Measurements from ENCODE around the gene GBP6. TPM values are rescaled to one million over a fixed set of nuclear protein-coding genes. Genes with fewer than 3 reads are reported as not detected.
"Not testable (repeated sequence)": the region's sequence is repeated elsewhere in the genome, so short reads cannot be mapped to it uniquely, and the experiment has no call there.

Gene GBP6
- polyA plus RNA-seq, 1 experiment = not detected

DNA sequence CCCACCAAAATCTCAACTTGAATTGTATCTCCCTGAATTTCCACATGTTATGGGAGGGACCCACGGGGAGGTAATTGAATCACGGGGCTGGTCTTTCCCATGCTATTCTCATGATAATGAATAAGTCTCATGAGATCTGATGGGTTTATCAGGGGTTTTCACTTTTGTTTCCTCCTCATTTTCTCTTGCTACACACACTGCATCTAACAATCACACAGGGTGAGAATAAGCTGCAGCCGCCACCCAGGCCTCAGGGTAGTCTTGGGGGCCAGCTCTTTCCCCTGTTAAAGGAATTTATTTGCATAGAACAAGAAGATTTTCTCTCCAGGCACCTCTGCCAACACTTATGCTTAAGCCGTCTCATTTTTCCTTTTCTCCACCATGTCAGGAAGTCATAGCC lies 26.0 kb upstream of the GBP6 start:
- H3K36me3 ChIP-seq (ENCODE audit: control insufficient read depth, insufficient read depth, low read length) = no peaks in the 10 kb centered on the region
- no peak overlapping the region for H3K4me3 ChIP-seq (ENCODE audit: low read depth, low read length)
- POLR2A ChIA-PET = no interaction called here
- DNase-seq (ENCODE audit: low read depth) = no peak
- no peaks in the 10 kb centered on the region for H3K27me3 ChIP-seq (ENCODE audit: control insufficient read depth, insufficient read depth, low read length)
- CTCF ChIA-PET = no interaction called here
- TF ChIP-seq CTCF (IDR thresholded peaks at IDR 0.05; ENCODE audit: insufficient read depth, low read depth, low read length) = no peak

DNA sequence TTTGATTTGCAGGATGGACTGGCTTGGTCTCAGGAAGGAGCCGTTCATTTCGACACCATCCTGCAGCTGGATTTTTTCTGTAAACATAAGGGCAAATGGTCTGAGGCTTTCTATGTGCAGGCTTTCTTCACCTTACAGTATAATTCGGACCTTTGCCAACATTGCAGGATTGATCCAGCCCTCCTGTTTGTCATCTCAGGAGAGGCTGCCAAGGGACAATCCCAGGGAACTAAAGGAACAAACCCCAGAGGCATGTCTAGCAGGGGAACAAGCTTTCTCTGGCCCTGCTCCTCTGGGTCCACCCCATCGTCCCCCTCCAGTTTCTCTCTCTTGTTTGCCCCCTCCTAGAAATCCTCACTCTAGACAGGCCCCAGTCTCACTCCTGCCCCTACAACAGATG lies 24.8 kb upstream of the GBP6 start:
- Histone ChIP-seq H3K36me3 (ENCODE audit: control insufficient read depth, insufficient read depth, low read length) (no peaks in the 10 kb centered on the region), H3K4me3 (ENCODE audit: low read depth, low read length) (no peak overlapping the region), H3K27me3 (ENCODE audit: control insufficient read depth, insufficient read depth, low read length) (no peaks in the 10 kb centered on the region)
- CTCF ChIA-PET = no interaction called here
- no peak for DNase-seq (ENCODE audit: low read depth)
- no peak for TF ChIP-seq CTCF (IDR thresholded peaks at IDR 0.05; ENCODE audit: insufficient read depth, low read depth, low read length)
- POLR2A ChIA-PET = no interaction called here

DNA sequence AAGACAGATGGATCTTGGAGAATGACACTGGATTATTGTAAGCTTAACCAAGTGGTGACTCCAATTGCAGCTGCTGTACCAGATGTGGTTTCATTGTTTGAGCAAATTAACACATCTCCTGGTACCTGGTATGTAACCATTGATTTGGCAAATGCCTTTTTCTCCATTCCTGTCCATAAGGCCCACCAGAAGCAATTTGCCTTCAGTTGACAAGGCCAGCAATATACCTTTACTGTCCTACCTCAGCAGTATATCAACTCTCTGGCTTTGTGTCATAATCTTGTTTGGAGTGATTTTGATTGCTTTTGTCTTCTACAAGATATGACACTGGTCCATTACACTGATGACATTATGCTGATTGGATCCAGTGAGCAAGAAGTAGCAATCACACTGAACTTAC lies 18.4 kb upstream of the GBP6 start:
- POLR2A ChIA-PET; H3K4me3 ChIP-seq (ENCODE audit: low read depth, low read length); DNase-seq (ENCODE audit: low read depth); H3K27me3 ChIP-seq (ENCODE audit: control insufficient read depth, insufficient read depth, low read length); CTCF ChIA-PET; H3K36me3 ChIP-seq (ENCODE audit: control insufficient read depth, insufficient read depth, low read length): not testable (repeated sequence)

- POLR2A ChIA-PET = no interaction called here
- no peak for DNase-seq (ENCODE audit: low read depth)
- no peaks in the 10 kb centered on the region for H3K27me3 ChIP-seq (ENCODE audit: control insufficient read depth, insufficient read depth, low read length)
- H3K36me3 ChIP-seq (ENCODE audit: control insufficient read depth, insufficient read depth, low read length) = no peaks in the 10 kb centered on the region
- TF ChIP-seq CTCF (IDR thresholded peaks at IDR 0.05; ENCODE audit: insufficient read depth, low read depth, low read length) = no peak
- H3K4me3 ChIP-seq (ENCODE audit: low read depth, low read length) = no peak overlapping the region
- CTCF ChIA-PET = no interaction called here
Observed at GRCh38 chr1:89347296-89347695, 16.6 kb upstream of the GBP6 start.

- no peak for TF ChIP-seq CTCF (IDR thresholded peaks at IDR 0.05; ENCODE audit: insufficient read depth, low read depth, low read length)
- Histone ChIP-seq H3K27me3 (ENCODE audit: control insufficient read depth, insufficient read depth, low read length) (no peaks in the 10 kb centered on the region), H3K4me3 (ENCODE audit: low read depth, low read length) (no peak overlapping the region), H3K36me3 (ENCODE audit: control insufficient read depth, insufficient read depth, low read length) (no peaks in the 10 kb centered on the region)
- ChIA-PET POLR2A (no interaction called here), CTCF (no interaction called here)
- no peak for DNase-seq (ENCODE audit: low read depth)
Observed at GRCh38 chr1:89350298-89350697, 13.6 kb upstream of the GBP6 start.

- Histone ChIP-seq H3K36me3 (ENCODE audit: control insufficient read depth, insufficient read depth, low read length) (no peaks in the 10 kb centered on the region), H3K4me3 (ENCODE audit: low read depth, low read length) (no peak overlapping the region), H3K27me3 (ENCODE audit: control insufficient read depth, insufficient read depth, low read length) (no peaks in the 10 kb centered on the region)
- POLR2A ChIA-PET = no interaction called here
- no peak for DNase-seq (ENCODE audit: low read depth)
- no peak for TF ChIP-seq CTCF (IDR thresholded peaks at IDR 0.05; ENCODE audit: insufficient read depth, low read depth, low read length)
- CTCF ChIA-PET = no interaction called here
Observed at GRCh38 chr1:89351597-89352311, 12.1 kb upstream of the GBP6 start.
